COLO668 (cell line): ENCODE results near the gene OTOGL.
A peak's percentile ranks its signal among the peaks of the same experiment; 100 is the strongest.

ENCODE experiments used
- DNase-seq: peaks from one replicate; lab custom pipeline; 2025; ENCODE audit not compliant: unreplicated experiment; lab: John Stamatoyannopoulos, UW

Gene OTOGL

DNA sequence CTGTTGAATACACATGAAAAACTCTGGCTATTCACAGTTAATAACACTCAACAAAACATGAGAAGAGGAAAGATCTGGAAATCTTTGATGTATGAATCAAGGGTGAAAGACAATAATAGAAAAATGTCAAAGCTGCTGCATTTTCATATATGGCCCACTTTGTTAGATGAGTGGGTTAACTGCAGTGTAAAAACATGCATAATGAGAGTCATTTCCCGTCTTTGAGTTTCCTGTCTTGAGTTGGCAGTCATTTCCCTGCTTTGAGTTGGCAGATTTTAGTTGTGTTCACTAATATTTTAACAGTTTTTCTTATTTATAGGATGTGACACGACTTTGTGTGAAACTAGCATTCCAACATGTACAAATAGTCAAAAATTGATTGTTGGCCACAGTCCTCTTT lies 256.8 kb downstream of the OTOGL start:
- no peak for DNase-seq

DNA sequence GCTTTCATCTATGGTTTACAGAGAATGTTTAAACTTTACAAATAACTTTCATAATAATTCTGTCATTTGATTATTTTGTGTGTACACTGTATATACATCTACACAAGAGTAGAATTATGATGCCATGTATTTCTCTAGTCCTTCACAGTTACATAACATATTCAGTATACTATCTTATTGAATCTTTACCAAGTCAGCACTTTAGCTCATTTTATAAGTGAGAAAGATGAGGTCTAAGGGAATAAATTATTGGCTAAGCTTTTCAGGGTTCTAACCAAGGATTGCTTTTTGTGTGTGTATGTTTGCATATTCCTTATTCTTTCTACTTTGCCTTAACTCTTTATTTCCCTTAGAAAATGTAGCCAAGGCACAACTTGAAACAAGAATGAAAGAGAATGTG lies 260.4 kb downstream of the OTOGL start:
- no peak for DNase-seq

DNA sequence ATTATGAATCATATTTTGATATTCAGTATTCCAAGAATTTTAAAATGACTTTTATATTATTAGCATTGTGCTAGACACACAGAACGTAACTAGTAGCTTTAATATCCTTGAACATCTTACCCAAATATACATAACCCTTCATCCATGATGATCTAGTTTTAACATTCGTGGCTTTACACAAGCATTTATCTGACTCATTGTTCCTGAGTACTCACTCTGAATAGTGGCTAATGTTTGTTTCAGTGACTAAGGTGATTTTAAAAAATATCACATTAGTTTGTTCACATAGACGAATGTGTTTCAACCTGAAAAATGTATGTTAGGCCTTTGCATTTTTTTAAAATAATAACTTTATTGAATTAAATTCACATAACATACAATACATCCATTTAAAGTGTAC lies 264.7 kb downstream of the OTOGL start:
- DNase-seq: no peak

DNA sequence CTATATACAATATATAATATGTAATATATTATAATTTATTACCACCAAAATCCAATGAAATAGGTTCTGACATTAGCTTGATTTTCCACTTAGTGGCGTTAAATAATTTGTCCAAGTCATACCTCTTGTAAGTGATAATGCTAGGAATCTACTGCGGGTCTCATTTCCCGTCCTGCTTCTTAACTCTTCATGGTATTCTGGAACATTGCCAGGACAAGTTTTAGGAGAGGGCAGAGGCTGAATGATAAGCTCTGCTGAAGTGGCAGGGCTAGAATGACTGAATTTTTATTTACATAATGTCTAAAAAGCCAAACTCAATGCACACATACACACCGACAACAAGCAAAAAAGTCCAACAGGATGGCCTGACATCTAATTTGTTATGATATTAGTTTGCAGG lies 274.3 kb downstream of the OTOGL start:
- DNase-seq: peak; percentile 19

DNA sequence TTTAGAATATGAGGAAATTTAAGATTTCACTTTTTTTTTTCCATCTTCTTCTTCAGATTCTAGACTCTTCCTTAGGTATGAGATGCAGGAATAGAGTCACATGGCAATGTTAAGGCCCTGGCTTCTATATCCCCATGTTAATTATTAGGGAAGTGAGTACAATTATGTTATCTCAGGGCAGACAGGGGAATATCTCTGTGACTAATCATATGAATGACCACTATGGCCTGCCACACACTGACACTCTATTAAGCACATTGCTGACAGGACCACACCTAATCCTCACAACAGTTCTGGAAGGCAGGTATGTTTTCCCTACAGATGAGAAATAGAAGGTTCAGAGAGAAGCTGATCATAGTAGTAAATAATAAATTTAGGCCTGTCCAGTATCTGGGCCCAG lies 275.3 kb downstream of the OTOGL start:
- no peak for DNase-seq

DNA sequence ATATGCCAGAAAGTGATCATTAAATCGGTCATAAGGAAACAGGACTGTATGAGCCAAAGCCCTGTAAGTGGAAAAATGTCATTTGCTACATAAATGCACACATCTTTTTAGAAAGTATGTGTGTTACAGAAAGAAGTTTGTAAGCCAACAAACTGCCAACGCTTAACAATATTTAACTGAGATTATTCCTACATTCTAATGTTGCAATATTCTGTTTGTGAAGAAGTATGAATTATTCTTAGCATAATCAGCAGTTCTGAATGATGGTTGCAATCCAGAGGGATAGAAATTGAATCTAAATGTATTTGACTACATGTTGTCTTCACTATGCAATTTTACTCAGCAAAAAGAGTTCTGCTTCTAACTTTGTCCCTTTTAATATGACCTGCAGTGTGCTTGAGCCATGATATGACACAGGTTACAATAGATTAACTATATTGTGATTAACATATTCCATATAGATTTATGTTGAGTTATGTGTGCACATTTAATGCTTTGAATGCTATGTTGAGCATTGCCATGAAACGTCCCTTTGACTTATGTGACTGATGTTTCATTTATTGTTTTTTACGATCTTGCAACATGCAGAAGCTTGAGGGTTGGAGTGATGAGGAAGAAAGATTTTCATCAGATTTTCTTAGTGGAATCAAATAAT lies 277.9 kb downstream of the OTOGL start:
- no peak for DNase-seq

DNA sequence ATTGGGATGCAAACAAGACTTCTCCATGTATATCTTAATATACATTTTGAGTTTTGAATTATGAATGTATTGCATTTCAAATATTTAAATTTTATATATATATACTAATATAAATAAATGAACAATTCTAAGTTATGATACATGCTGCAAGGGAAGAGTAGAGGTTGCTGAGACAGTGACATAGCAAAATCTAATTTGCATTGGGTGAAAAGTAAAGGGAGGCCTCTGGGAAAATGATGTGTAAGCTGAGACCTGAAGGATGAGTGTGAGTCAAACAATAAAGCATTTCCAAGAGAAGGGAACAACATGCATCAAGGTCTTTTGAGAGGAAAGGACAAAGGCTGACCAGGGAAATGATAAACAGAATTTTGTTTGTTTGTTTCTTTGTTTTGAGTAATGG lies 281.8 kb downstream of the OTOGL start:
- DNase-seq: no peak

DNA sequence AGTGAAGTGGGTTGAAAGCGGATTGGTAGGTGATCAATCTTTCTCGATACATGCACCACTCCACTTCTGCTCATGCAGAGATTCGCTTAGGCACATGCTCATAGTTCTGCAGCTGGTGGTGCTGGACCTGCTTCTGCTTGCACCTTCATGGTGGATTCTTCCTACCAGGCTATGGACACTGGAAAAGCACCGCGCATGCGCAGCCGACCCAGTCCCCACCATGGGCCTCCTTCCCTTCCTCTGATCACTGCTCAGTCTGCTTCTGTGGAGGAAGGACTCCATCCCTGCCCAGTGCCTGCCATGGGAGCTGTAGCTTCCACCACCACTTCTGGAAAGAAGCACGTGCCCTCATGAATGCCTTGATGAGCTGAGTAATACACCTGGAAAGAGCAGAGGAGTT lies 282.9 kb downstream of the OTOGL start:
- no peak for DNase-seq

DNA sequence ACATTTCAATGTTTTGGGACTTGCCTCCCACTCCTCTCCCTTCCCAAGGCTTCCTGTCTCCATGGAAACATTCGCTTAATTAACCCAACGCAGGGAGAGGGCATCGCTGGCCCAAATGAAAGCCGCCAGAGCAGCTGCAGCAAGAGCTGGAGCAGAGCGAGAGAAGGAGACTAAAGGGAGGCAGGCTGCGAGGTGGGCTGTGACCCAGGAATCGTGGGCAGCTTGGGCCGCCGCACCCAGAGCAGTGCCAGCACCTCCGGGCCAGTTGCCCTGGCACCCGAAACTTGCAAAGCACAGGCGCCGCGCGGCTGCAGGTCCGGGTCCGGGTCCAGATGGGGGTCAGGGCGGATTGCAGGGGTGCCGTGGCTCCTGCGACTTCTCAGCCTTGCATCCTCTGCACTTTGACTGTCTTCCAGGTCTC lies 301.2 kb downstream of the OTOGL start:
- DNase-seq: no peak

GRCh38 chr12:80401191-80401590 lies 301.9 kb downstream of the OTOGL start:
- no peak for DNase-seq

DNA sequence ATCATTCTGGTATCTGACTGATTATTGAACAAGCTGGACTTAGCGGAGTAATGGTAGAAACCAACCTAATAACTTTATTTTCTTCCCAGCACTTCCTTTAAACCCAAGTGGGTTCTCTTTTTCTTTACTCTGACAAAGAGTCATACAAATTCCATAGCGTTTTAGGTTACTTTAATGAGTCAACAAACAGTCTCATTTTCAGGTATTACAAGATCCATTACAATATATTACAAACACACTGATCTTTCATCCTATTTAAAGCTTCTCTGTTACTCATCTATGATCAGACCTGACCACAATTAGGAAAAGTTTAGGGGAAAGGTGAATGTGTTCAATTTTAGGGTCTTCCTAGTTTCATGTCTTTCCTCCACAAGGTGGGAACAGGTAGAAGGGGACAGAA lies 305.3 kb downstream of the OTOGL start:
- no peak for DNase-seq

DNA sequence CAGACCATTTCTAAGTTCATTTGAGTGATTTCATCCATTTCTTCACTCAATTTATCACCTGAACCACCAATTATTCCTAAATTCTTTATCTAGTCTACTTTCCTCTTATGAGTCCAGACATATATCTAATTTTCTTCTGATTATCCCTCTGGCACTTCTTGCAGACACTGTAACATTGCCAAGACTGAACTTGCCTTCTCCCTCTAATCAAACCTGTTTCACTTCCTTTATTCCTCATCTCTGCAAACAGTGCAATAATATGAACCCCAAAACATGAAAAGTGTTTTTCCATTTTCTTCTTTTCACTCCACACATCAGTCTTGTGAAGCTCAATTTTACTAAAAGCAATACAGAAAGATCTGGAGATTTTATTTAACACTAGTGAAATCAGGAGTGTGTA lies 306.9 kb downstream of the OTOGL start:
- no peak for DNase-seq

GRCh38 chr12:80411787-80412186 lies 312.4 kb downstream of the OTOGL start:
- no peak for DNase-seq

GRCh38 chr12:80412343-80412953 lies 313.1 kb downstream of the OTOGL start:
- no peak for DNase-seq

DNA sequence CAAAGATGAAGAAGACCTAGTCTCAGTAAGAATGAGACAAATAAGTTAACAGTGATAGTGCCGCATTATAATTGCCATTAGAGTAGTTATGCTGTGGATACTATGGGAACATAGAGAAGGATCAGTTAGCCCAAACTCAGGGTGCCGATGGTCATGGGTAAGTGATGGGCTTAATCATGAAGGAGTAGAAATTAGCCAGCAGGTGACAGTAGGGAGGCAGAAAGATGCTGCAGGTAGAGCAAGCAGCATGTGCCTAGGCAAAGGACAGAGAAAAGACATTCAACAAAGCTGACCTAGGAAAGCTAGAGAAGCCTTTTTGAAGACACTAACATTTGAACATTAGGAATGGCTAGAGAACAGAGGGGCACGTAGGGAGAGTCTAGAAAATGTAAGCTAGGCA lies 314.1 kb downstream of the OTOGL start:
- no peak for DNase-seq

DNA sequence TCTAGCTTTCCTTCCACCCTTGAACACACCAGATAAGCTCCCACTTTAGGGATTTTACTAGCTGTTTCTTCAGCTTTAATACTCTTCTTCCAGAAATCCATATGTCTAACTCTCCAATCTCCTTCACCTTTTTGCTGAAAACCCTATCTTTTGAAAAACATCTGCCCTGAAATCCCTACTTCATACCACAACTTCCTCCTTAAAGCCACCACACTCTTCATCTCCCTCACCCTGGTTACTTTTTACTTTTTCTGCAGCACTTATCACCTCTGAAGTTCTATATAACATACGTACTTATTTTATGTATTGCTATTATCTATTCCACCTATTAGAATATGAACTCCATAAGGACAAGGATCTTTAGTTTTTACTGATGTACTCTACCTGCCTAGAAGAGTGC lies 316.1 kb downstream of the OTOGL start:
- no peak for DNase-seq

- no peak for DNase-seq
Observed at GRCh38 chr12:80419644-80420043, 320.3 kb downstream of the OTOGL start.

DNA sequence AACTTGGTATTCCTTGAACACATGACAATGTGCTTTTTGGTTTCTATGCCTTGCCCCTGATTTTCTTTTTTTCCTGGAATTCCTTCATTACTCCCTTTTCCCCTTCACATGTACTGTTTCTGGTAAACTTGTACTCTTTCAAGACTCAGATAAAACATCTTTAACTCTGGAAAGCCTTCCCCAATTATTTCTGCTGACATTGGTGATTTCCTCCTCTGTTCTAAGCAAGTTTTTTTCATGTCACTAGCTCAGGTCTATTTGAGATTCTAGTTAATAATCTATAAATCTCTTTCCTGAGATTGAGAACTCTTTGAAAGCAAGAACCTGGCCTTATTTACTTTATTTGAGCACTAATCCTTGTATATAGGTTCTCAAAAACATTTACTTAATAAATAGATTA lies 320.7 kb downstream of the OTOGL start:
- DNase-seq: no peak

DNA sequence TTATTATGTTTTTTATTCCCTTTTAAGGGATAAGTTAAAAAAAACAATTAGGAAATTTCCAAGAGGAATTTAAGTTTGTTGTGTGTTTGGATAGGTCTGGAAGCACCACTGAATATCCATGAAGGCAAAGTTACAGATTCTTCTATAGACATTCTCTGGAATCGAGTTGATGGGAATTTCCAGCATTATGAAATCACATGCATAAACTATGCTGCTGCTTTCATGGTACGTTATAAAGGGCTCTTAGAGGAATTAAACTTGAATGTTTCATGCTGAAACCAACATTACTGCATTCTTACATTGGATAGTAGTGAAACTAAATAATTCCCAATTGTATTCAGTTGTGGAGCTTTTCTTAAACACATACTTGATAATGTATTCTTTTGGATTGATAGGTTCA lies 323.2 kb downstream of the OTOGL start:
- no peak for DNase-seq
